GM23338 (cell line): ENCODE results near the gene HKDC1. TPM values are rescaled to one million over a fixed set of nuclear protein-coding genes. Genes with fewer than 3 reads are reported as not detected.

Experiments used
- ATAC-seq: fragments of 200-7000 bp; cut with Tn5 transposase; 3 replicates; pipeline ENCODE4 v1.9.1; 2020
- DNase-seq: peaks from one replicate; pipeline ENCODE4 v3.0.0-alpha.2; 2015; ENCODE audit warnings: low spot score
- H2AFZ ChIP-seq: fragments of 200-600 bp; sonication (generic); 2 replicates; pipeline ENCODE4 v1.8.0; 2016; ENCODE audit warnings: antibody characterized with exemption, mild to moderate bottlenecking, moderate library complexity
- H3F3A ChIP-seq: fragments of 200-600 bp; sonication (generic); replicated peaks from 2 replicates; pipeline ENCODE4 v1.8.0; 2017; ENCODE audit warnings: antibody characterized with exemption, mixed run types, low read depth
- H3K27ac ChIP-seq: fragments of 200-600 bp; sonication (generic); 2 replicates; pipeline ENCODE4 v1.6.1; 2016; ENCODE audit warnings: low read depth
- H3K27me3 ChIP-seq: fragments of 200-600 bp; sonication (generic); 2 replicates; pipeline ENCODE4 v1.8.0; 2016; ENCODE audit warnings: mild to moderate bottlenecking, mixed run types, moderate library complexity; ENCODE audit not compliant: insufficient read depth
- H3K36me3 ChIP-seq: fragments of 200-600 bp; sonication (generic); 2 replicates; pipeline ENCODE4 v1.8.0; 2016; ENCODE audit warnings: mild to moderate bottlenecking; ENCODE audit not compliant: insufficient read depth
- H3K4me1 ChIP-seq: fragments of 200-600 bp; sonication (generic); 2 replicates; pipeline ENCODE4 v1.8.0; 2016; ENCODE audit warnings: mild to moderate bottlenecking, moderate library complexity; ENCODE audit not compliant: insufficient read depth
- H3K4me2 ChIP-seq: fragments of 200-600 bp; sonication (generic); 2 replicates; pipeline ENCODE4 v1.7.1; 2017; ENCODE audit warnings: mixed run types
- H3K4me3 ChIP-seq: fragments of 200-600 bp; sonication (generic); 2 replicates; pipeline ENCODE4 v1.6.1; 2016; ENCODE audit warnings: mixed run types
- H3K79me2 ChIP-seq: fragments of 200-600 bp; sonication (generic); replicated peaks from 2 replicates; pipeline ENCODE4 v1.8.0; 2017; ENCODE audit warnings: mild to moderate bottlenecking; ENCODE audit not compliant: insufficient read depth
- H3K9me2 ChIP-seq: fragments of 200-600 bp; sonication (generic); 2 replicates; pipeline ENCODE4 v1.8.0; 2017; ENCODE audit not compliant: insufficient read depth
- H4K20me1 ChIP-seq: fragments of 200-600 bp; sonication (generic); replicated peaks from 2 replicates; pipeline ENCODE4 v1.8.0; 2017; ENCODE audit warnings: mild to moderate bottlenecking; ENCODE audit not compliant: insufficient read depth
- H3K27ac Mint-ChIP-seq: 2 replicates; pipeline ENCODE4 v1.8.0; 2020; ENCODE audit warnings: inconsistent platforms, mild to moderate bottlenecking, moderate library complexity, mixed read lengths
- H3K27me3 Mint-ChIP-seq: 3 replicates; pipeline ENCODE4 v1.8.0; 2022; ENCODE audit warnings: low read depth, mild to moderate bottlenecking, moderate library complexity, mixed read lengths, inconsistent platforms; ENCODE audit not compliant: insufficient read depth, poor library complexity
- H3K36me3 Mint-ChIP-seq: 3 replicates; pipeline ENCODE4 v1.8.0; 2021; ENCODE audit warnings: low read depth, mild to moderate bottlenecking, inconsistent platforms, moderate library complexity, mixed read lengths
- H3K4me1 Mint-ChIP-seq: 3 replicates; pipeline ENCODE4 v1.8.0; 2020; ENCODE audit warnings: mild to moderate bottlenecking, inconsistent platforms, mixed read lengths
- H3K4me3 Mint-ChIP-seq: 3 replicates; pipeline ENCODE4 v1.8.0; 2021; ENCODE audit warnings: moderate library complexity, mild to moderate bottlenecking, inconsistent platforms, mixed read lengths
- H3K9me3 Mint-ChIP-seq: 3 replicates; pipeline ENCODE4 v1.8.0; 2020; ENCODE audit warnings: moderate library complexity, mild to moderate bottlenecking, inconsistent platforms, mixed read lengths
- CTCF ChIP-seq, 2 experiments: fragments of 200-600 bp in 1 of 2; sonication (generic) in 1 of 2; conservative IDR thresholded peaks; 2 replicates each; pipeline versions ENCODE4 v1.5.1 to v1.6.1; 2016 to 2017; ENCODE audit warnings: antibody characterized with exemption in 2 of 2, low read depth in 2 of 2, mild to moderate bottlenecking in 2 of 2, moderate library complexity in 1 of 2
- EZH2 ChIP-seq: fragments of 200-600 bp; sonication (generic); IDR thresholded peaks from one replicate; pipeline ENCODE4 v1.8.0; 2017; ENCODE audit warnings: antibody characterized with exemption, mild to moderate bottlenecking, low read depth; ENCODE audit not compliant: unreplicated experiment
- EZH2phosphoT487 ChIP-seq: fragments of 200-600 bp; sonication (generic); IDR thresholded peaks from one replicate; pipeline ENCODE4 v1.8.1; 2018; ENCODE audit warnings: antibody characterized with exemption; ENCODE audit not compliant: unreplicated experiment
- REST ChIP-seq: IDR thresholded peaks from one replicate; pipeline ENCODE4 v1.6.1; 2018; ENCODE audit warnings: antibody characterized with exemption; ENCODE audit not compliant: unreplicated experiment
- ZNF114 ChIP-seq: fragments of 250-450 bp; sonication (Bioruptor Pico); IDR thresholded peaks from 2 replicates; pipeline ENCODE4 v1.5.0; 2020; ENCODE audit warnings: mild to moderate bottlenecking, moderate library complexity
- ZNF331 ChIP-seq: fragments of 250-450 bp; sonication (Bioruptor Pico); IDR thresholded peaks from 2 replicates; pipeline ENCODE4 v1.5.0; 2020; ENCODE audit warnings: low read depth, mild to moderate bottlenecking, moderate library complexity
- polyA plus RNA-seq: library from polyadenylated mRNA; unstranded; fragments of >200 nt; fragmentation: Nextera tagmentation; extraction: Ambion mirVana; gene quantifications from 2 replicates; pipeline ENCODE4 v1.2.1, GENCODE V29; 2016
- total RNA-seq: library from RNA; depleted of rRNA; stranded (reverse); fragments of >200 nt; shearing (Covaris generic); gene quantifications from 2 replicates; pipeline ENCODE4 v1.2.3, GENCODE V29; 2014
- TF ChIP-seq, protein P1 (sequence below): IDR thresholded peaks from 2 replicates; pipeline ENCODE4 v1.6.1; 2016; ENCODE audit warnings: antibody characterized with exemption

HKDC1 gene
- total and polyA plus RNA-seq, 2 experiments from 2014 or later, result 0.03 TPM; not detected in 1

- H3K4me2 ChIP-seq, result no peak overlapping the region
- ATAC-seq (no peak), DNase-seq (no peak)
- H3K4me3 Mint-ChIP-seq, result no peak overlapping the region
- H3K4me3 ChIP-seq, result no peak overlapping the region
- peaks cover 6% of the 10 kb centered on the region for H4K20me1 ChIP-seq
- no peaks in the 10 kb centered on the region for H3K9me3 Mint-ChIP-seq
- TF ChIP-seq REST, result no peak
- peaks cover 14% of the 10 kb centered on the region for H3K79me2 ChIP-seq
- no peak overlapping the region for H2AFZ ChIP-seq
- H3K36me3 ChIP-seq, result no peaks in the 10 kb centered on the region
- H3K27me3 Mint-ChIP-seq, result peaks cover 11% of the 10 kb centered on the region
- peaks cover 43% of the 10 kb centered on the region for H3K4me1 Mint-ChIP-seq
- no peaks in the 10 kb centered on the region for H3K27me3 ChIP-seq
- H3K9me2 ChIP-seq, result no peaks in the 10 kb centered on the region
- peak overlapping the region; percentile 25; the same call in 1 of the 2 replicates for H3K27ac Mint-ChIP-seq
- peaks cover 53% of the 10 kb centered on the region for H3K4me1 ChIP-seq
- no peak overlapping the region for H3K27ac ChIP-seq
- H3F3A ChIP-seq, result peaks cover 20% of the 10 kb centered on the region
- no peaks in the 10 kb centered on the region; the same call in 2 of the 3 replicates for H3K36me3 Mint-ChIP-seq
These were observed 95.0 kb downstream of the HKDC1 start for GRCh38 chr10:69315100-69315542.

DNA sequence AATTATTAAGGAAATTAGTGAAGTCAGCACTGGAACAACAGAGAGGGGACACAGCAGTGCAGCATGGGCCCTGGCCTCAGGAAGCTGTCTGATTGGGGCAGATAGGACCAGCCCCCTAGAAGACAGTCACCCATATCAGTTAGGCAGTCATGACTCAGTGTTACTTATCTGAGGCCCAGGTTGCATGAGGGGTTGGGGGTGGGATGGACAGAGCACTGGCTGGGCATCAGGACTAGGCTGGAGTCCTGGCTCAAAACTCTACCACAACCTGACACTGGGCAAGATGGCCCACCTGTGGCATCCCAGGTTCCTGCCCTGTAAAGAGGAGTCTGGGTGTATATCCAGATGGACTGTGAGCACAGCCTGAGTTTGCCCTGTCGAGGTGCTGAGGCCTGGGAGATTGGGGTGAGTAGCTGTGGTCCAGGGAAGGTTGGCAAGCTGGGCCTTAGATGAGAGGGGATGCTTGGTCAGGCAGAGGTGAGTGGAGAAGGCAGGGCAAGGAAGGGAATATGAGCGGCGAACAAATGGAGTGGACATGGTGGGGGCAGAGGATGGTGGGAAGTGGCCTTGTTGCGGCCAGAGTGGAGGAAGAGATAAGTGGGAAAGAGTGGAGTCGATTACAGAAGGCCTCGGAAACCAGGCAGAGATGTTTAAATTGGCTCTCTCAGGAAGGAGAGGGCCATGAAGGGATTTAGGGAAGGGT is 95.6 kb downstream of the HKDC1 start:
- no peaks in the 10 kb centered on the region for H3K9me2 ChIP-seq
- no peak overlapping the region for H3K27ac ChIP-seq
- H3K4me1 ChIP-seq, result peaks cover 60% of the 10 kb centered on the region
- DNase-seq, result no peak
- no peak overlapping the region for H3K4me2 ChIP-seq
- H3K79me2 ChIP-seq, result peaks cover 21% of the 10 kb centered on the region
- no peak overlapping the region for H2AFZ ChIP-seq
- H3K36me3 ChIP-seq, result no peaks in the 10 kb centered on the region
- peaks cover 20% of the 10 kb centered on the region for H3F3A ChIP-seq
- no peaks in the 10 kb centered on the region for H3K27me3 ChIP-seq
- H3K9me3 Mint-ChIP-seq, result no peaks in the 10 kb centered on the region
- H3K4me3 Mint-ChIP-seq, result no peak overlapping the region
- ATAC-seq, result no peak
- H3K27me3 Mint-ChIP-seq, result peaks cover 11% of the 10 kb centered on the region
- H3K36me3 Mint-ChIP-seq, result peaks cover 1% of the 10 kb centered on the region; the same call in 2 of the 3 replicates
- peaks cover 49% of the 10 kb centered on the region for H3K4me1 Mint-ChIP-seq
- peaks cover 11% of the 10 kb centered on the region for H4K20me1 ChIP-seq
- peak overlapping the region; percentile 45; the same call in 1 of the 2 replicates for H3K27ac Mint-ChIP-seq
- H3K4me3 ChIP-seq, result no peak overlapping the region
- TF ChIP-seq ZNF331 (CRISPR knock-in tag) (no peak), CTCF (conservative IDR thresholded peaks at IDR 0.05; ENCODE audit: low read depth in 2 of 2) (no peak), EZH2phosphoT487 (no peak), EZH2 (no peak), ZNF114 (CRISPR knock-in tag) (no peak)
- TF ChIP-seq, protein P1, sequence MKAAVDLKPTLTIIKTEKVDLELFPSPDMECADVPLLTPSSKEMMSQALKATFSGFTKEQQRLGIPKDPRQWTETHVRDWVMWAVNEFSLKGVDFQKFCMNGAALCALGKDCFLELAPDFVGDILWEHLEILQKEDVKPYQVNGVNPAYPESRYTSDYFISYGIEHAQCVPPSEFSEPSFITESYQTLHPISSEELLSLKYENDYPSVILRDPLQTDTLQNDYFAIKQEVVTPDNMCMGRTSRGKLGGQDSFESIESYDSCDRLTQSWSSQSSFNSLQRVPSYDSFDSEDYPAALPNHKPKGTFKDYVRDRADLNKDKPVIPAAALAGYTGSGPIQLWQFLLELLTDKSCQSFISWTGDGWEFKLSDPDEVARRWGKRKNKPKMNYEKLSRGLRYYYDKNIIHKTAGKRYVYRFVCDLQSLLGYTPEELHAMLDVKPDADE, result no peak
